CD4-positive, alpha-beta T cell (primary cell): ENCODE data around the gene SMOC1. TPM values are rescaled to one million over a fixed set of nuclear protein-coding genes. Genes with fewer than 3 reads are reported as not detected.

ENCODE experiments used
- ATAC-seq: fragments of 200-7000 bp; cut with Tn5 transposase; one replicate; pipeline ENCODE4 v1.10.0; 2022; ENCODE audit warnings: mild to moderate bottlenecking; ENCODE audit not compliant: poor library complexity
- CTCF ChIA-PET: fragments of 350-600 bp; sonication (Branson Sonifier 250); formaldehyde crosslinking; loops from one replicate; lab custom pipeline; 2021; ENCODE audit warnings: antibody characterized with exemption, inconsistent platforms; lab: Charles Lee
- POLR2A ChIA-PET: fragments of 350-600 bp; sonication (Branson Sonifier 250); formaldehyde crosslinking; loops from one replicate; lab custom pipeline; 2021; ENCODE audit warnings: antibody characterized with exemption, inconsistent platforms; lab: Charles Lee
- DNase-seq, 14 experiments: peaks; one replicate each; pipeline ENCODE4 v3.0.0-alpha.2; 2013 to 2020; ENCODE audit warnings: mixed read lengths in 2 of 14
- H3K27ac ChIP-seq, 2 donors: one replicate each; pipeline versions ENCODE4 v1.5.1 to v1.7.0; 2013; ENCODE audit warnings: low read length in 2 of 2, low read depth in 1 of 2, mild to moderate bottlenecking in 1 of 2
- H3K27me3 ChIP-seq, 2 experiments: 1 replicate in 1 of 2; 2 replicates in 1 of 2; pipeline versions ENCODE4 v1.6.1 to v1.7.0; 2013; ENCODE audit warnings: low read length in 2 of 2, control low read depth in 1 of 2, mild to moderate bottlenecking in 1 of 2, moderate library complexity in 1 of 2; ENCODE audit not compliant: insufficient read depth in 2 of 2, control insufficient read depth in 1 of 2
- H3K36me3 ChIP-seq: one replicate; pipeline ENCODE4 v1.6.1; 2013; ENCODE audit warnings: low read length, control low read depth; ENCODE audit not compliant: insufficient read depth
- H3K4me1 ChIP-seq: one replicate; pipeline ENCODE4 v1.6.1; 2013; ENCODE audit warnings: low read length, control low read depth; ENCODE audit not compliant: insufficient read depth
- H3K4me3 ChIP-seq: one replicate; pipeline ENCODE4 v1.5.1; 2013; ENCODE audit warnings: mild to moderate bottlenecking, low read length, moderate library complexity
- H3K9me3 ChIP-seq, 2 experiments: 1 replicate in 1 of 2; 2 replicates in 1 of 2; pipeline versions ENCODE4 v1.6.1 to v1.7.0; 2013; ENCODE audit warnings: low read length in 2 of 2, mild to moderate bottlenecking in 2 of 2, control low read depth in 1 of 2, moderate library complexity in 1 of 2; ENCODE audit not compliant: control insufficient read depth in 1 of 2, insufficient read depth in 1 of 2
- H3K27ac Mint-ChIP-seq: one replicate; pipeline ENCODE4 v1.8.0; 2020; ENCODE audit warnings: mixed read lengths
- H3K27me3 Mint-ChIP-seq: one replicate; pipeline ENCODE4 v1.8.0; 2021; ENCODE audit warnings: mixed read lengths
- H3K36me3 Mint-ChIP-seq: one replicate; pipeline ENCODE4 v1.8.0; 2021; ENCODE audit warnings: low read depth, mixed read lengths
- H3K4me1 Mint-ChIP-seq: one replicate; pipeline ENCODE4 v1.8.0; 2021; ENCODE audit warnings: low read depth, mixed read lengths
- H3K4me3 Mint-ChIP-seq: one replicate; pipeline ENCODE4 v1.8.0; 2020; ENCODE audit warnings: mild to moderate bottlenecking, mixed read lengths
- H3K9me3 Mint-ChIP-seq: one replicate; pipeline ENCODE4 v1.8.0; 2020; ENCODE audit warnings: mixed read lengths
- CTCF ChIP-seq: fragments of 200-600 bp; IDR thresholded peaks from one replicate; pipeline ENCODE4 v1.8.0; 2022; ENCODE audit warnings: antibody characterized with exemption, mild to moderate bottlenecking
- intact Hi-C, 2 experiments: fragments of 100-400 bp; cut with DNase I in 1 of 2; cut with micrococcal nuclease in 1 of 2; formaldehyde crosslinking; loops; one replicate each; pipeline versions ENCODE4 v1.15.1 to v1.9.0; 2023 to 2025; cut with DNase I, micrococcal nuclease
- total RNA-seq, 174 experiments: library from RNA in 2 of 174; stranded (reverse) in 2 of 174; gene quantifications; one replicate each; pipeline ENCODE4 v1.2.3 and lab custom pipeline; 2021 to 2026

The SMOC1 gene
- total RNA-seq, 2 experiments from 2014 or later = not detected

- Mint-ChIP-seq H3K4me1 (no peaks in the 10 kb centered on the region), H3K27ac (no peak overlapping the region)
- POLR2A ChIA-PET = interaction anchor here (0.6 kb wide), 1 partner anchor 61 kb away, joined by 3 read pairs; no protein-coding TSS in a partner anchor
These were observed 129.4 kb downstream of the SMOC1 start for GRCh38 chr14:70008284-70009262.

DNA sequence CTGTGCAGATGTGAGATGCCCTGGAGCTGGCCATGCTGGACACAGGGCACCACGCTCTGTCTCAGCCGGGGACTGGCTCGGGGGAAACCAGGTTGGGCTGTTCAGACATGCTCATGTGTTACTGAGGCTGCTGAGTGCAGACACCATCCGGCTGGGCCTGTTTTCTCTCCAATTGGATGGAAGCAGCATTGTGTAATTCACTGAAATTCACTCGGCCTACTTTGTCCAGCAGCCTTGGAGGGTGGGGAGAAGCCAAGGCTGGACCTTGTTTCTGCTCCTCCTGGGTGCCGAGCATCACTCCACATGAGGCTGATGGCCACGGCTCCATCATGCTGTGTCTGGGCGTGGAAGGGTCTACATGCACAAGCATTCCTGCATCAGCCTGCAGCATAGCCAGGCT, 130.7 kb downstream of the SMOC1 start:
- H3K4me3 ChIP-seq = no peak overlapping the region
- intact Hi-C loops = no loop called here
- no peaks in the 10 kb centered on the region for H3K4me1 ChIP-seq
- H3K9me3 Mint-ChIP-seq = no peaks in the 10 kb centered on the region
- DNase-seq = no peak
- POLR2A ChIA-PET = no interaction called here
- no peaks in the 10 kb centered on the region for H3K36me3 Mint-ChIP-seq
- H3K27ac ChIP-seq = no peak overlapping the region
- H3K9me3 ChIP-seq = no peaks in the 10 kb centered on the region
- H3K36me3 ChIP-seq = no peaks in the 10 kb centered on the region
- H3K27me3 Mint-ChIP-seq = peaks cover 7% of the 10 kb centered on the region
- no peaks in the 10 kb centered on the region for H3K4me1 Mint-ChIP-seq
- CTCF ChIA-PET = no interaction called here
- H3K27ac Mint-ChIP-seq = no peak overlapping the region
- no peaks in the 10 kb centered on the region for H3K27me3 ChIP-seq
- ATAC-seq = no peak
- TF ChIP-seq CTCF = no peak
- H3K4me3 Mint-ChIP-seq = no peak overlapping the region

More at GRCh38 chr14:70008284-70009262, 129.4 kb downstream of the SMOC1 start:
- TF ChIP-seq CTCF = no peak
- no peaks in the 10 kb centered on the region for H3K36me3 ChIP-seq
- H3K4me3 ChIP-seq = no peak overlapping the region
- Mint-ChIP-seq H3K9me3 (no peaks in the 10 kb centered on the region), H3K4me3 (no peak overlapping the region), H3K36me3 (no peaks in the 10 kb centered on the region), H3K27me3 (peaks cover 7% of the 10 kb centered on the region)
- no peaks in the 10 kb centered on the region for H3K9me3 ChIP-seq
- H3K27me3 ChIP-seq = no peaks in the 10 kb centered on the region
- CTCF ChIA-PET = no interaction called here
- intact Hi-C loops = no loop called here
- no peaks in the 10 kb centered on the region for H3K4me1 ChIP-seq
- DNase-seq (no peak), ATAC-seq (no peak)
- H3K27ac ChIP-seq = no peak overlapping the region

DNA sequence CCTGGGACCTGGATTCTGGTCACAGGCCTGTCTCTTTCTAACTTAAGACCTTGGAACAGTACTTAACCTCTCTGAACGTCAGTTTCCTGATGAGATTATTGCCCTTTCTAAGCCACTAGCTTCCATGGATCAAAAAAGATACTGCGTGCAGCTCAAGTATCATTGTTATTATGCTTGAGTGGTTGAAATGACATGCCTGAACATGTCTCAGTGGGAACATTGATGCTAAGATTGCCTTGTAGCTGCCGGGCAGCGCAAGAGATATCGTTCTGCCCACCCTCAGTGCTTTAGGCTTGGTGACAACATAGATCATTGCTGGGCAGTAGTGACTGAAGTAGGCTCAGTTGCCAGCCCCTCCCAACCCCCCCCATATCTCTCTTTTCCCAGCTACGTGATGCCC, 131.9 kb downstream of the SMOC1 start:
- Histone ChIP-seq H3K36me3 (no peaks in the 10 kb centered on the region), H3K27ac (no peak overlapping the region), H3K4me1 (no peaks in the 10 kb centered on the region), H3K27me3 (no peaks in the 10 kb centered on the region), H3K9me3 (no peaks in the 10 kb centered on the region), H3K4me3 (no peak overlapping the region)
- ChIA-PET POLR2A (no interaction called here), CTCF (no interaction called here)
- ATAC-seq (no peak), DNase-seq (no peak)
- H3K27ac Mint-ChIP-seq = no peak overlapping the region
- intact Hi-C loops = no loop called here
- no peak overlapping the region for H3K4me3 Mint-ChIP-seq
- peaks cover 7% of the 10 kb centered on the region for H3K27me3 Mint-ChIP-seq
- H3K4me1 Mint-ChIP-seq = no peaks in the 10 kb centered on the region
- no peaks in the 10 kb centered on the region for H3K36me3 Mint-ChIP-seq
- H3K9me3 Mint-ChIP-seq = no peaks in the 10 kb centered on the region
- no peak for TF ChIP-seq CTCF
